ENCODE results near the gene TTLL11. TPM values are rescaled to one million over a fixed set of nuclear protein-coding genes. Genes with fewer than 3 reads are reported as not detected.

The TTLL11 gene
- total RNA-seq, 2 donors from 2014 or later = 2.3 to 4.2 TPM

DNA sequence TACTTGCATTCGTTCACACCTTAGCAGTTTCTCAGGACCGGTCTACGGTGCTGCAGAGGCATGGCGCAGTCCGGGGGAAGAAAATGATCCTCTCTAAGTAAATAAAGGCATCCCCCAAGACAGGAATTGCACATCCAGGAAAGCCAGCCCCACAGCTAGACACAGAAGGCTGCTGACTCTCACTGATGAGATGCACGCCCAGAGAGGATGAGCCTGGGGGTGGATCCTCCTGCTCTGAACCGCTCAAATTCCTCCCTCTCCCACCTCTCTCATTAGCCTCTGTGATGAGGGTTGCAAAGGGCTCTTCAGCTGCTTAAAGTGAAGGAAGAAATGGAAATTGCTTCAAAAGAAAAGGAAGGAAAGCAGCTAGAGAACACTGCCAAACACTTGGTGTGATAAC, 132.4 kb downstream of the TTLL11 start:
- H3K4me1 Mint-ChIP-seq = no peaks in the 10 kb centered on the region
- no peaks in the 10 kb centered on the region for H3K27me3 Mint-ChIP-seq
- ATAC-seq = no peak
- H3K4me3 Mint-ChIP-seq = no peak overlapping the region
- no peak for DNase-seq
- H3K36me3 Mint-ChIP-seq (ENCODE audit: low read depth) = peaks cover 2% of the 10 kb centered on the region
- no peaks in the 10 kb centered on the region for H3K9me3 ChIP-seq (ENCODE audit: control insufficient read depth, low read length, poor library complexity, severe bottlenecking)
- H3K27ac Mint-ChIP-seq = no peak overlapping the region

DNA sequence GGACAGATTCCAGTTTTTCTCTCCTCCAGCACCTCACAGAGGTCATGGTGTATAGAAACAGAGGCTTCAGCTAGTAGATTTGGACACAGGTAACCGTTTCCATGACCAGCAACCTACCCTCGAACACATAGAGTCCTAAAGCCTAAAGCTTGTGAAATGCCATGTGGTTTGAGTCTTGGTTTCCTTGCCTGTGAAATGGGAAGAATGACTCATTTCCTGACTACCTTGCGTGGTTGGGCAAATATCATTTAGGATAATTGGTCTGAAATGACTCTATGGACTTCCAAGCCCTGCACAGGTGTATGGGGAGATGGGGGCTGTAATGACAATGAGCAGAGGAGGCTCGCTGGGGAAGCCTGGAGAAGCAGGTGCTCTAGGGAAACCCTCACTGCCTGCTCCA, 134.6 kb downstream of the TTLL11 start:
- DNase-seq (no peak), ATAC-seq (no peak)
- Mint-ChIP-seq H3K27me3 (no peaks in the 10 kb centered on the region), H3K4me1 (no peaks in the 10 kb centered on the region), H3K4me3 (no peak overlapping the region), H3K36me3 (ENCODE audit: low read depth) (peaks cover 2% of the 10 kb centered on the region), H3K27ac (no peak overlapping the region)
- no peaks in the 10 kb centered on the region for H3K9me3 ChIP-seq (ENCODE audit: control insufficient read depth, low read length, poor library complexity, severe bottlenecking)

DNA sequence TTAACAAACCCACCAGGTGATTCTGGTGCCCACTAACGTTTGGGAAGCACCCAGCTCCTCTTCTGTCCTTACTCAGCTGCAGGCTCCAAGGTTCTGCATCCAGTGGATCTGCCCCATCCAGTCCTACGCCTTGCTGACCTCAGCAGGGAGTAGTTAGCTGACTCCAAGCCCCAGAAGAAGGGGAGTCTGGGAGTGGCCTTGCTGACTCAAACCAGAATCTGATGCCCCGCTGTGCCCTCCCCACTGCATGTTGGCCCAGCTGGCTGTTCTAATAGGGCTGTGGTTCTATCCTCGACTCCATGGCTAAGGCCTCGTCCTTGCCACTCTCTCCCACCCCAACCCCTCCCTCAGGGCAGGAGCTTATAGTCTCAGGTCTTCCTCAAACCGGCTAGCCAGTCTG, 136.3 kb downstream of the TTLL11 start:
- Mint-ChIP-seq H3K27me3 (no peaks in the 10 kb centered on the region), H3K4me3 (no peak overlapping the region), H3K27ac (peak overlapping the region; percentile 6), H3K4me1 (no peaks in the 10 kb centered on the region), H3K36me3 (ENCODE audit: low read depth) (no peaks in the 10 kb centered on the region)
- ATAC-seq (no peak), DNase-seq (no peak)
- H3K9me3 ChIP-seq (ENCODE audit: control insufficient read depth, low read length, poor library complexity, severe bottlenecking) = no peaks in the 10 kb centered on the region

DNA sequence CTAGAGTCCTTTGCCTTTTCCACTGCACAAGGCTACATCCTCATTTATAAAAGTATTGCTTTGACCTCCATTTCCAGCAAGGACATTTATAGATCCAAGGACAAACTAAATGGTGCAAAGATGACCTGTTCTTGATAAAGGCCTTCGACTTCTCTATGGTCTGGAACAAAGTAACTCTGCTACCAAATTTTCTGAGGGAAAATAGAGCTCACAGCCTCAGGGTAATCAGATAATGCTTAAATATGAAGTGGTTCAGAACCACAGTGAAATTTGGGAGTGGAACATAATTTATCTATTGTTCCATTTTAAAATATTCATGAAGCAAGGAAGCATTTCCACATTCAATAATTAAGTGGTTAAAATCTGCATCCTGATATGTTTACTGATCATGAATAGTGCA, 137.5 kb downstream of the TTLL11 start:
- H3K9me3 ChIP-seq (ENCODE audit: control insufficient read depth, low read length, poor library complexity, severe bottlenecking) = no peaks in the 10 kb centered on the region
- no peak overlapping the region for H3K27ac Mint-ChIP-seq
- H3K36me3 Mint-ChIP-seq (ENCODE audit: low read depth) = no peaks in the 10 kb centered on the region
- H3K4me3 Mint-ChIP-seq = no peak overlapping the region
- no peaks in the 10 kb centered on the region for H3K27me3 Mint-ChIP-seq
- ATAC-seq (no peak), DNase-seq (no peak)
- no peaks in the 10 kb centered on the region for H3K4me1 Mint-ChIP-seq

DNA sequence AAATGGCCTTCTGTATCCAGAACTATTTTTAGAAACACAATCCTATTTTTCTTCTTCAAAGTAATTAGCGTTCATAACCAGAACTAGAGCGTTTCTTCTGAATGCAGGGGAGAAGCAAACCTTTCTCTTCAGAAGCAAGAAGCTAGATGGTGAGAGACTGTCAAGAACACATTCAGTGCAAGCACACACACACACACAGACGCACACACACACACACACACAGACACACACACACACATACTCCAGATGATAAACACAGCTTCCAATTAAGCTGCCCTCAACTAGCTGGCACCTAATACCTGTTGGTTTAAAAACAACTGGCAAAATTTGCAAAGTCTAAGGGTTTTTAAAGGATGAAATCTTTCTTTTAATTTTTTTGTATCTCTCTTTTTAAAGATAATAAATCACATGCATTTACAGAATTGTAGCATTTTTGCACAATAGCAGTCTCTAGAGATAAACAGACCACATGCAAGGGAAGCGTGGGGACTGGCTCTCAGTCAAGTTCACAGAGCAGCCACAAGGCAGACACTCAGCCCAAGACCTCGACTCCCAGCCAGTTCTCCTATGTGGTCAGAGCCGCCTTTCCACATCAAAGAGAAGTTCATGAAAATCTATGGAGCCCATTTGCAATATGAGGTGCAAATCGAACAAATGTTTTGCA, 138.5 kb downstream of the TTLL11 start:
- no peak overlapping the region for H3K27ac Mint-ChIP-seq
- H3K4me3 Mint-ChIP-seq = no peak overlapping the region
- no peaks in the 10 kb centered on the region for H3K27me3 Mint-ChIP-seq
- ATAC-seq (no peak), DNase-seq (no peak)
- H3K36me3 Mint-ChIP-seq (ENCODE audit: low read depth) = no peaks in the 10 kb centered on the region
- H3K4me1 Mint-ChIP-seq = no peaks in the 10 kb centered on the region
- H3K9me3 ChIP-seq (ENCODE audit: control insufficient read depth, low read length, poor library complexity, severe bottlenecking) = no peaks in the 10 kb centered on the region

DNA sequence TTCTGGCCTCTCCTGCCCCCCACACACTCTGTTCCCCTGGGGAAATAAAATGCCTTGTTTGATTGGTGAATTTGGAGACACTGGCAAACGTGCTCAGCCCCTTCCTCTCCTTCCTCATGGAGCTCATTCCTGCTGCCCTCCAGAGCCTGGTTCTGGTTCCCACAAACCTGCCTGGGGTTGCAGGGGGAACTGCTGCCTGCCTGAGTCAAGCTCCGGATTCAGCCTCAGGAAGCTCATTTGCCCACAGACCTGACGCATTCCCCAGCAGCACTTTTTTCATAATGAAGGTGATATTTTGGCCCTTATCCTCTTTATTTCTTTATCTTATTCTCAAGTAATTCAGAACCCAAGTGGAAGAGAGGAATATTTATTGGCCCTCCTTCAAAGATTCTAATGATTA, 140.5 kb downstream of the TTLL11 start:
- peaks cover 2% of the 10 kb centered on the region for H3K4me1 Mint-ChIP-seq
- ATAC-seq (no peak), DNase-seq (no peak)
- no peak overlapping the region for H3K27ac Mint-ChIP-seq
- no peaks in the 10 kb centered on the region for H3K9me3 ChIP-seq (ENCODE audit: control insufficient read depth, low read length, poor library complexity, severe bottlenecking)
- H3K27me3 Mint-ChIP-seq = no peaks in the 10 kb centered on the region
- H3K4me3 Mint-ChIP-seq = no peak overlapping the region
- H3K36me3 Mint-ChIP-seq (ENCODE audit: low read depth) = no peaks in the 10 kb centered on the region

DNA sequence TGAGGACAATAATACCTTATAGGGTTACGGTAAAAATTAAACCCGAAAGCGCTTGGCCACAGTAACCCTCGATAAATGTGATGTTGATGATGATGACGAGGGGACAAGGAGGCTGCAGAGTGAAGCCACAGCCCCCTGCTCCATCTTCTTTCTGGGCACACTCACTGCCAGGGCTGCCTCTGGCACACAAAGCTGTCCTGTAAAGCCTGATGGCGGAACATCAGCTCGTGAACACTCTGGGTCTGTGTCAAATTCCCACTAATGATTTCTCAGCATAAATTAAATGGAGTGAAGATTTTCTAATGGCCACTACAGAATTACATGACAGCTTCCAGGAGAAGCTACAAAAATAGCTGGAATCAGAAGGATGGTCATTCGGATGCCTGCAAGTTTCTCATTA, 142.2 kb downstream of the TTLL11 start:
- DNase-seq = no peak
- H3K4me3 Mint-ChIP-seq = no peak overlapping the region
- peaks cover 2% of the 10 kb centered on the region for H3K4me1 Mint-ChIP-seq
- no peak overlapping the region for H3K27ac Mint-ChIP-seq
- no peaks in the 10 kb centered on the region for H3K9me3 ChIP-seq (ENCODE audit: control insufficient read depth, low read length, poor library complexity, severe bottlenecking)
- ATAC-seq = no peak
- H3K36me3 Mint-ChIP-seq (ENCODE audit: low read depth) = peaks cover 2% of the 10 kb centered on the region
- H3K27me3 Mint-ChIP-seq = peaks cover 2% of the 10 kb centered on the region

DNA sequence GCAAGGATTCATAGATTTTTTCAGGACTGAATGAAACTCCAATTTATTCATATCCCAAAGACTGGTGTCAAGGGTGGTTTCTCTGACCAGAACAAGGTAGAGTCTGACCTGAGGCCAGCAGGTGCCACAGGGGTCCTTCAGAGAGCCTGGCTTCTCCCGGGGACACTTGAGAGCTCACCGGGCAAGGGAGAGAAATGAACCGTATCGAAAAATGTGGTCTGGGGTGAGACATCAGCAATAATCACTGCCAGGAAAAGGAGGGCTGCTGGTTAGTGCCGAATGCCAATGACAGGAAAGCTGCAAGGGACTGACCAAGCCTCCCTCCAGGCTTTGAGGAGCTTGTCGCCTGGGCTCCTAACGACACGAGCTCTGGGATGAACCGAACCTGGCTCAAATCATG, 142.7 kb downstream of the TTLL11 start:
- H3K9me3 ChIP-seq (ENCODE audit: control insufficient read depth, low read length, poor library complexity, severe bottlenecking) = no peaks in the 10 kb centered on the region
- ATAC-seq = no peak
- Mint-ChIP-seq H3K36me3 (ENCODE audit: low read depth) (peaks cover 2% of the 10 kb centered on the region), H3K4me1 (peaks cover 2% of the 10 kb centered on the region), H3K27me3 (peaks cover 5% of the 10 kb centered on the region), H3K27ac (no peak overlapping the region), H3K4me3 (no peak overlapping the region)
- DNase-seq = no peak

DNA sequence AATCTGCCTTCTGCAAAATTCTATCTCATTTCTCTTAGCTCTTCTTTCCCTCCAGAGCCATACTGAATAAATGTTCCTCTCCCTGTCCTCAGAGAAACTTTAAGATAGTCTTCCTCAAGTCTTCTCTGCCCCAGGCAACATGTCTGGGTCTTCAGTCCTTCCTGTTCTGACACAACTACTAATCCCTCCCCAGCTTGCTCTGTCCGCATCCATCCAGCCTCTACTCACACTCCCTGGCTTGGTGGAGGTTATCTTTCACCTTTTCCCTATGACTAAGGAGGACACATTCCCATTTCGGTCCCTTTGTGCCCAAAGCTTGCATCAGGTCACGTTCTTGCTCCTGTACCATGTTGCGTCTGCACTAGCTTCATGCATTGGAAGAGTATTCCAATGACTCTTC, 143.3 kb downstream of the TTLL11 start:
- no peaks in the 10 kb centered on the region for H3K9me3 ChIP-seq (ENCODE audit: control insufficient read depth, low read length, poor library complexity, severe bottlenecking)
- Mint-ChIP-seq H3K4me1 (peaks cover 2% of the 10 kb centered on the region), H3K36me3 (ENCODE audit: low read depth) (peaks cover 2% of the 10 kb centered on the region), H3K27ac (no peak overlapping the region), H3K4me3 (no peak overlapping the region), H3K27me3 (peaks cover 5% of the 10 kb centered on the region)
- ATAC-seq = no peak
- DNase-seq = no peak

DNA sequence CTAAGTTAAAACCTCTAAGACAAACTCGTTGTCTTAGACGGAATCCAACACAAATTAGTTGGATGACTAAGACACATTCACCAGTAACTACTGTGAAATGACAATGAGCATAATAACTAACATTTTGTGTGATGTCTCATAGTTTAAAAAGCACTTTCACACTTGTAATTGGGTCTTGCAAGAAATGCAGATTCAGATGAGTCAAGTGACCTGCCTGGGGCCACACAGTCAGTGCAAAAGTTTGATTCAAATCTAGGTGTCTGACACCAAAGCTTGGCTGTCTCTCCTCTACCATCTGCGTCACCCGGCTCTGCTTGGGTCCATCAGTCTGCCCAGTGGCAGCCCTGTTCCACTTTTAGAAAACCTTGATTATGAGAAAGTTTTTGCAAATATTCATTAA, 143.7 kb downstream of the TTLL11 start:
- DNase-seq (no peak), ATAC-seq (no peak)
- H3K9me3 ChIP-seq (ENCODE audit: control insufficient read depth, low read length, poor library complexity, severe bottlenecking) = no peaks in the 10 kb centered on the region
- Mint-ChIP-seq H3K36me3 (ENCODE audit: low read depth) (peaks cover 2% of the 10 kb centered on the region), H3K27ac (no peak overlapping the region), H3K27me3 (peaks cover 5% of the 10 kb centered on the region), H3K4me3 (no peak overlapping the region), H3K4me1 (peaks cover 2% of the 10 kb centered on the region)

DNA sequence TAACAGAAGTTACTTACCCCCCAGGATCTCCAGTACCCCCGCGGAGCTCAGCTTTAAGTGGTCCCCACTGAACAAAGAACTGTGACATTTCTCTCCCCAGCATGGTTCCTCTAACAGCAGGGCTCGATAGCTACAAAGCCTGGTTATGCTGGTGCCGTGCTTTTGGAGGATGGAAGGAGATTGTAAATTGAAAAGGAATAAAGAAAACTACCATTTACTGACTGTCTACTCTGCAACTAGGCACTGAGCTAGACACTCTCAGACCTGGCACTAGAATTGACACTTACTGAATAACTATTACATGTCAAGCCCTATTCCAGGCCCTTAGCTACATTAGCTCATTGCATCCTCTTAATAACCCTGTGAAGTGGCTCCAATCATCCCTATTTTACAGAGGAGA, 145.3 kb downstream of the TTLL11 start:
- ATAC-seq (no peak), DNase-seq (no peak)

DNA sequence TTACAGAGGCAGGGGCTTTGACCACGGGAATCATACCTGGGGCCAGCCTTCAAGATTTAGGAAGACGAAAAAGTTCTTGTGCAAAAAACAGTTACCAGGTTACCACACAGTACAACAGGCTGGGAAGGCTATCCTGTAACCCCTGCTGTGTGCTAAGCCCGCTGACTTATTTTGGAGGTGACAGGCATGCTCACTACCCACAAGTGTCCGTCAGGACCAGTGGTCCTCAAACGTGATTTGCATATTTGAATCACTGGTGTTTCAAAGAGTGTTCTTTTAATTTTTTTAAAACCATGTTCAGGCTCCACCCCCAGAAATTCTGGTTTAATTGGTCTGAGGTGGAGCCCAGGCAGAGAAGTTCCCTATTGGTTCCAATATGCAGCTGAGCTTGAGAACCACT, 146.6 kb downstream of the TTLL11 start:
- H3K9me3 ChIP-seq (ENCODE audit: control insufficient read depth, low read length, poor library complexity, severe bottlenecking) = no peaks in the 10 kb centered on the region
- no peak for DNase-seq
- H3K27me3 Mint-ChIP-seq = peaks cover 5% of the 10 kb centered on the region
- H3K36me3 Mint-ChIP-seq (ENCODE audit: low read depth) = peaks cover 6% of the 10 kb centered on the region
- no peak overlapping the region for H3K4me3 Mint-ChIP-seq
- no peak overlapping the region for H3K27ac Mint-ChIP-seq
- H3K4me1 Mint-ChIP-seq = peaks cover 2% of the 10 kb centered on the region
- no peak for ATAC-seq

More for the DNA sequence above, 145.3 kb downstream of the TTLL11 start:
- Mint-ChIP-seq H3K27ac (no peak overlapping the region), H3K4me1 (peaks cover 2% of the 10 kb centered on the region), H3K27me3 (peaks cover 5% of the 10 kb centered on the region), H3K4me3 (no peak overlapping the region), H3K36me3 (ENCODE audit: low read depth) (peaks cover 6% of the 10 kb centered on the region)
- H3K9me3 ChIP-seq (ENCODE audit: control insufficient read depth, low read length, poor library complexity, severe bottlenecking) = no peaks in the 10 kb centered on the region

DNA sequence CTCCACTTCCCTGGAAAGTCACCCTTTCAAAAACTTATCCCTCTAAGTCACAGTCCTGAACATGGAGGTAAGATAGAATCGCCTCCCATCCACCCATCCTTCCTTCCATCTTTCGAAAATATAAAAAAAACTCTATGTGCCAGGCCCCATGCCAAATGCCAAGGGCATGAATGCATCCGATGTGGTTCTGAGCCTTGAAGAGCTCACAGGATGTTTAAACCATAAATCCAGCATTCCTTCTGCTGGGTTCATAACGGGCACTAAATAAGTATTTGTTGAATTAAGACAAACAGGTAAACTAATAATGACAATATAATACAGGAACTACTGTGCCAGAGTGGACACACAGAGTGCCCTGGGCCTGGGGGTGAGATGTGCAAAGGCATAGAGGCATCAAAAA, 147.3 kb downstream of the TTLL11 start:
- H3K27me3 Mint-ChIP-seq = peaks cover 5% of the 10 kb centered on the region

DNA sequence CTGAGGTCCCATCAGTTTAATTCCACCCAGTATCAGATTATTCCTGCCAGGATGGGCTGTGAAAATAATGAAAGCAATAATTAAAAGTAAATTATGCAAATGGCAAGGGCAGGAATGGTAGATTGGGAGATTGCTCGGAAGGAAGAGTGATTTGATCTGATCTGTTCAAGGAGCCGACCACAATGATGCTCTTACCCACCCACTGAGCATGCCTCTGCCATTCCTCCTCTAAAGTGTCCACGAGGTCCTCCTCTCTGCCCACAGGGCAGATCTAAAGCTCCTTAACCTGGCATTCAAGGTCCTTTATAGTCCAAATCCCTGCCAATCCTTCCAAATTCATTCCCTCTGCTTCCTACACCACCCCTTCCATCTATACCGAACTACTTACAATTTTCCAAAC, 147.8 kb downstream of the TTLL11 start:
- no peak overlapping the region for H3K27ac Mint-ChIP-seq
- H3K4me3 Mint-ChIP-seq = no peak overlapping the region
- ATAC-seq (no peak), DNase-seq (no peak)
- no peaks in the 10 kb centered on the region for H3K9me3 ChIP-seq (ENCODE audit: control insufficient read depth, low read length, poor library complexity, severe bottlenecking)
- peaks cover 2% of the 10 kb centered on the region for H3K4me1 Mint-ChIP-seq
- peaks cover 6% of the 10 kb centered on the region for H3K36me3 Mint-ChIP-seq (ENCODE audit: low read depth)
- peaks cover 5% of the 10 kb centered on the region for H3K27me3 Mint-ChIP-seq

More for the DNA sequence above, 147.3 kb downstream of the TTLL11 start:
- DNase-seq (no peak), ATAC-seq (no peak)
- H3K4me3 Mint-ChIP-seq = no peak overlapping the region
- no peaks in the 10 kb centered on the region for H3K9me3 ChIP-seq (ENCODE audit: control insufficient read depth, low read length, poor library complexity, severe bottlenecking)
- peaks cover 2% of the 10 kb centered on the region for H3K4me1 Mint-ChIP-seq
- no peak overlapping the region for H3K27ac Mint-ChIP-seq
- H3K36me3 Mint-ChIP-seq (ENCODE audit: low read depth) = peaks cover 6% of the 10 kb centered on the region

Measured in T-helper 17 cell (primary cell).